ENCODE results near the gene BIRC5. TPM values are rescaled to one million over a fixed set of nuclear protein-coding genes. Genes with fewer than 3 reads are reported as not detected.
"Not testable (repeated sequence)": the region's sequence is repeated elsewhere in the genome, so short reads cannot be mapped to it uniquely, and the experiment has no call there.

The BIRC5 gene
- total RNA-seq, 1 experiment from 2014 or later: 119 TPM

DNA sequence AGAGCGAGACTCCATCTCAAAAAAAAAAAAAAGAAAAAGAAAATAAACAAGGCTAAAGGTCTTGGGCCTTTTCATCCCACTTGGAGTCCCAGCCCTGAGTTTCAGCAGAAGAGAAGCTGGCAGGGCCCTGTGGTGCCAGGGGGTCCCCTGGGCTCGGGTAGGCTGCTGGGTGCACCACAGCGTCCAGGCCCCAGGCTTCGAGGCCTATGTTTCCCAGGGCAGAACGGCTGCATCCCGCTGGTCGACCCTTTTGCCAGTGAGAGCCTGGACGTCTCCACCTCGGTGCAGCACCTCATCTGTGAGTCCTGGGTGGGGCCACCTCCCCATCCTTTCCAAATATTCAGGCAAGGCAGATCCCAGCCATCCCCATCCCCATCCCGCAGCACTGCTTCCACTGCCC lies 19.6 kb downstream of the BIRC5 start:
- TF ChIP-seq, protein P1, sequence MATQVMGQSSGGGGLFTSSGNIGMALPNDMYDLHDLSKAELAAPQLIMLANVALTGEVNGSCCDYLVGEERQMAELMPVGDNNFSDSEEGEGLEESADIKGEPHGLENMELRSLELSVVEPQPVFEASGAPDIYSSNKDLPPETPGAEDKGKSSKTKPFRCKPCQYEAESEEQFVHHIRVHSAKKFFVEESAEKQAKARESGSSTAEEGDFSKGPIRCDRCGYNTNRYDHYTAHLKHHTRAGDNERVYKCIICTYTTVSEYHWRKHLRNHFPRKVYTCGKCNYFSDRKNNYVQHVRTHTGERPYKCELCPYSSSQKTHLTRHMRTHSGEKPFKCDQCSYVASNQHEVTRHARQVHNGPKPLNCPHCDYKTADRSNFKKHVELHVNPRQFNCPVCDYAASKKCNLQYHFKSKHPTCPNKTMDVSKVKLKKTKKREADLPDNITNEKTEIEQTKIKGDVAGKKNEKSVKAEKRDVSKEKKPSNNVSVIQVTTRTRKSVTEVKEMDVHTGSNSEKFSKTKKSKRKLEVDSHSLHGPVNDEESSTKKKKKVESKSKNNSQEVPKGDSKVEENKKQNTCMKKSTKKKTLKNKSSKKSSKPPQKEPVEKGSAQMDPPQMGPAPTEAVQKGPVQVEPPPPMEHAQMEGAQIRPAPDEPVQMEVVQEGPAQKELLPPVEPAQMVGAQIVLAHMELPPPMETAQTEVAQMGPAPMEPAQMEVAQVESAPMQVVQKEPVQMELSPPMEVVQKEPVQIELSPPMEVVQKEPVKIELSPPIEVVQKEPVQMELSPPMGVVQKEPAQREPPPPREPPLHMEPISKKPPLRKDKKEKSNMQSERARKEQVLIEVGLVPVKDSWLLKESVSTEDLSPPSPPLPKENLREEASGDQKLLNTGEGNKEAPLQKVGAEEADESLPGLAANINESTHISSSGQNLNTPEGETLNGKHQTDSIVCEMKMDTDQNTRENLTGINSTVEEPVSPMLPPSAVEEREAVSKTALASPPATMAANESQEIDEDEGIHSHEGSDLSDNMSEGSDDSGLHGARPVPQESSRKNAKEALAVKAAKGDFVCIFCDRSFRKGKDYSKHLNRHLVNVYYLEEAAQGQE (IDR thresholded peaks at IDR 0.05; ENCODE audit: insufficient read depth in 1 of 2, low read depth in 2 of 2, low read length in 1 of 2): no peak
- no peak for TF ChIP-seq TCF7L2 (IDR thresholded peaks at IDR 0.05; ENCODE audit: low read depth, low read length)
- no peak for TF ChIP-seq POLR2AphosphoS5 (IDR thresholded peaks at IDR 0.05; ENCODE audit: low read depth, low read length)
- no peak for TF ChIP-seq SIN3A (IDR thresholded peaks at IDR 0.05; ENCODE audit: borderline replicate concordance, insufficient read depth, low read depth, low read length)
- no peak for TF ChIP-seq CTCF (IDR thresholded peaks at IDR 0.05)
- no TSS peak for BruUV-seq (replicated peaks)
- no peak overlapping the region for H3K4me3 ChIP-seq (ENCODE audit: low read depth in 2 of 2, low read length in 2 of 2)
- H3K36me3 ChIP-seq (ENCODE audit: control insufficient read depth, insufficient read depth, low read length): no peaks in the 10 kb centered on the region
- POLR2A ChIA-PET: interaction anchor here (0.6 kb wide), 1 partner anchor 98 kb away, joined by 3 read pairs; no protein-coding TSS in a partner anchor
- in situ Hi-C loops (cut with HindIII; ENCODE audit: low pct_unique_long_range_greater_than_20kb, low sequenced_read_pairs): no loop called here
- CTCF ChIA-PET: interaction anchor here (0.7 kb wide), 1 partner anchor 91 kb away, joined by 4 read pairs; no protein-coding TSS in a partner anchor
- H3K4me1 ChIP-seq (ENCODE audit: control insufficient read depth, insufficient read depth, low read length): no peaks in the 10 kb centered on the region
- H3K27ac ChIP-seq (ENCODE audit: low read length): no peak overlapping the region
- intact Hi-C loops (cut with micrococcal nuclease; ENCODE audit: unreplicated experiment): no loop called here
- no peaks in the 10 kb centered on the region for H3K9me3 ChIP-seq (ENCODE audit: control insufficient read depth, insufficient read depth, low read depth, low read length)
- ATAC-seq (no peak), DNase-seq (ENCODE audit: low read depth, low spot score) (no peak)
- H3K27me3 ChIP-seq (ENCODE audit: control insufficient read depth, insufficient read depth, low read length): no peaks in the 10 kb centered on the region

GRCh38 chr17:78234261-78234865 lies 20.3 kb downstream of the BIRC5 start:
- Histone ChIP-seq H3K9me3 (ENCODE audit: control insufficient read depth, insufficient read depth, low read depth, low read length) (no peaks in the 10 kb centered on the region), H3K4me1 (ENCODE audit: control insufficient read depth, insufficient read depth, low read length) (no peaks in the 10 kb centered on the region), H3K36me3 (ENCODE audit: control insufficient read depth, insufficient read depth, low read length) (no peaks in the 10 kb centered on the region), H3K27ac (ENCODE audit: low read length) (no peak overlapping the region), H3K27me3 (ENCODE audit: control insufficient read depth, insufficient read depth, low read length) (no peaks in the 10 kb centered on the region), H3K4me3 (ENCODE audit: low read depth in 2 of 2, low read length in 2 of 2) (no peak overlapping the region)
- in situ Hi-C loops (cut with HindIII; ENCODE audit: low pct_unique_long_range_greater_than_20kb, low sequenced_read_pairs) (no loop called here), intact Hi-C loops (cut with micrococcal nuclease; ENCODE audit: unreplicated experiment) (no loop called here)
- ChIA-PET CTCF (interaction anchor here (0.6 kb wide), 1 partner anchor 118 kb away, joined by 4 read pairs; no protein-coding TSS in a partner anchor), POLR2A (no interaction called here)
- BruUV-seq (replicated peaks): no TSS peak
- no peak for ATAC-seq
- DNase-seq (ENCODE audit: low read depth, low spot score): no peak
- no peak for TF ChIP-seq SIN3A (IDR thresholded peaks at IDR 0.05; ENCODE audit: borderline replicate concordance, insufficient read depth, low read depth, low read length)
- TF ChIP-seq, protein P1 (IDR thresholded peaks at IDR 0.05; ENCODE audit: insufficient read depth in 1 of 2, low read depth in 2 of 2, low read length in 1 of 2): no peak

DNA sequence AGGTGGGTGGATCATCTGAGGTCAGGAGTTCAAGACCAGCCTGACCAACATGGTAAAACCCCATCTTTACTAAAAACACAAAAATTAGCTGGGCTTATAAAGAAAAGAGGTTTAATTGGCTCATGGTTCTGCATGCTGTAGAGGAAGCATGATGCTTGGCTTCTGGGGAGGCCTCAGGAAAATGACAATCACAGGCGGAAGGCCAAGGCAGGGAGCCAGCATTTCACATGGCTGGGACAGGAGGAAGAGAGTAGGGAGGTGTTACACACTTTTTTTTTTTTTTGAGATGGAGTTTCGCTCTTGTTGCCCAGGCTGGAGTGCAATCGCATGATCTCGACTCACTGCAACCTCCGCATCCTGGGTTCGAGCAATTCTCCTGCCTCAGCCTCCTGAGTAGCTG lies 21.0 kb downstream of the BIRC5 start:
- H3K27ac ChIP-seq (ENCODE audit: low read length); DNase-seq (ENCODE audit: low read depth, low spot score); H3K27me3 ChIP-seq (ENCODE audit: control insufficient read depth, insufficient read depth, low read length); CTCF ChIA-PET; H3K4me3 ChIP-seq (ENCODE audit: low read depth in 2 of 2, low read length in 2 of 2); POLR2A ChIA-PET; H3K4me1 ChIP-seq (ENCODE audit: control insufficient read depth, insufficient read depth, low read length); in situ Hi-C loops (cut with HindIII; ENCODE audit: low pct_unique_long_range_greater_than_20kb, low sequenced_read_pairs); H3K36me3 ChIP-seq (ENCODE audit: control insufficient read depth, insufficient read depth, low read length); BruUV-seq (replicated peaks); ATAC-seq; H3K9me3 ChIP-seq (ENCODE audit: control insufficient read depth, insufficient read depth, low read depth, low read length); intact Hi-C loops (cut with micrococcal nuclease; ENCODE audit: unreplicated experiment): not testable (repeated sequence)
